HUES64 (cell line): Measurements from ENCODE around the gene NFKBIE.

ENCODE experiments used
- H3K27ac ChIP-seq: 2 replicates; pipeline ENCODE4 v1.7.0; 2013; ENCODE audit warnings: low read depth, low read length, inconsistent platforms
- H3K27me3 ChIP-seq: 2 replicates; pipeline ENCODE4 v1.6.1; 2013; ENCODE audit warnings: mild to moderate bottlenecking, low read length; ENCODE audit not compliant: insufficient read depth
- H3K36me3 ChIP-seq: 2 replicates; pipeline ENCODE4 v1.6.1; 2013; ENCODE audit warnings: mild to moderate bottlenecking, low read length; ENCODE audit not compliant: insufficient read depth
- H3K4me1 ChIP-seq: 2 replicates; pipeline ENCODE4 v1.6.1; 2013; ENCODE audit warnings: mild to moderate bottlenecking, low read length, moderate library complexity; ENCODE audit not compliant: insufficient read depth
- H3K4me3 ChIP-seq: 2 replicates; pipeline ENCODE4 v1.5.1; 2013; ENCODE audit warnings: mild to moderate bottlenecking, low read length, moderate library complexity
- H3K9ac ChIP-seq: 2 replicates; pipeline ENCODE4 v1.6.1; 2013; ENCODE audit warnings: mild to moderate bottlenecking, low read depth, low read length
- H3K9me3 ChIP-seq: 2 replicates; pipeline ENCODE4 v1.6.1; 2013; ENCODE audit warnings: low read depth, low read length; ENCODE audit not compliant: insufficient read depth
- WGBS: fragments of 150-250, 120-280 bp; methylation state at CpG from one replicate; pipeline ENCODE4 v1.1.7; 2013; ENCODE audit warnings: missing lambda C conversion rate; 5-methylcytosine and 5-hydroxymethylcytosine counted together

NFKBIE gene

GRCh38 chr6:44255871-44256774, 9.2 kb downstream of the NFKBIE start:
- Histone ChIP-seq H3K4me3 (peak overlapping the region; percentile 92), H3K4me1 (peaks cover 10% of the 10 kb centered on the region; the same call in 1 of the 2 replicates), H3K36me3 (peaks cover 72% of the 10 kb centered on the region), H3K9ac (peak overlapping the region; percentile 94), H3K27ac (peak overlapping the region; percentile 94), H3K27me3 (no peaks in the 10 kb centered on the region), H3K9me3 (no peaks in the 10 kb centered on the region)
- WGBS, result 30% methylated on average over 15 of the region's 15 CpGs

- Histone ChIP-seq H3K9ac (no peak overlapping the region; the same call in 1 of the 2 replicates), H3K36me3 (peaks cover 76% of the 10 kb centered on the region), H3K4me3 (peak overlapping the region; percentile 92; the same call in 1 of the 2 replicates), H3K27ac (peak overlapping the region; percentile 7; the same call in 1 of the 2 replicates), H3K9me3 (no peaks in the 10 kb centered on the region), H3K27me3 (no peaks in the 10 kb centered on the region), H3K4me1 (peaks cover 10% of the 10 kb centered on the region; the same call in 1 of the 2 replicates)
- 85% methylated on average over 16 of the region's 16 CpGs for WGBS
Measured at GRCh38 chr6:44255105-44255808, 10.1 kb downstream of the NFKBIE start.

- Histone ChIP-seq H3K9me3 (no peaks in the 10 kb centered on the region), H3K4me1 (peaks cover 12% of the 10 kb centered on the region; the same call in 1 of the 2 replicates), H3K4me3 (no peak overlapping the region), H3K36me3 (peaks cover 76% of the 10 kb centered on the region), H3K27me3 (no peaks in the 10 kb centered on the region), H3K9ac (no peak overlapping the region), H3K27ac (peak overlapping the region; percentile 7; the same call in 1 of the 2 replicates)
- 86% methylated on average over 12 of the region's 12 CpGs for WGBS
Measured at GRCh38 chr6:44254191-44255104, 10.9 kb downstream of the NFKBIE start.

GRCh38 chr6:44253307-44254101, 11.8 kb downstream of the NFKBIE start:
- Histone ChIP-seq H3K9me3 (no peaks in the 10 kb centered on the region), H3K27me3 (no peaks in the 10 kb centered on the region), H3K4me3 (no peak overlapping the region), H3K4me1 (peaks cover 21% of the 10 kb centered on the region; the same call in 1 of the 2 replicates), H3K9ac (no peak overlapping the region), H3K36me3 (peaks cover 77% of the 10 kb centered on the region), H3K27ac (no peak overlapping the region; the same call in 1 of the 2 replicates)
- WGBS, result 86% methylated on average over 9 of the region's 10 CpGs

- WGBS, result 97% methylated on average over 14 of the region's 14 CpGs
- H3K4me1 ChIP-seq, result peaks cover 17% of the 10 kb centered on the region; the same call in 1 of the 2 replicates
- peaks cover 82% of the 10 kb centered on the region for H3K36me3 ChIP-seq
- no peak overlapping the region for H3K9ac ChIP-seq
- H3K9me3 ChIP-seq, result no peaks in the 10 kb centered on the region
- no peak overlapping the region for H3K4me3 ChIP-seq
- no peak overlapping the region for H3K27ac ChIP-seq
- no peaks in the 10 kb centered on the region for H3K27me3 ChIP-seq
Measured at GRCh38 chr6:44251576-44252524, 13.5 kb downstream of the NFKBIE start.

GRCh38 chr6:44250718-44251123, 14.6 kb downstream of the NFKBIE start:
- peak overlapping the region; percentile 5; the same call in 1 of the 2 replicates for H3K9ac ChIP-seq
- peaks cover 80% of the 10 kb centered on the region for H3K36me3 ChIP-seq

GRCh38 chr6:44250067-44250717, 15.2 kb downstream of the NFKBIE start:
- H3K4me1 ChIP-seq, result peaks cover 16% of the 10 kb centered on the region; the same call in 1 of the 2 replicates
- 93% methylated on average over 4 of the region's 6 CpGs for WGBS
- H3K9me3 ChIP-seq, result no peaks in the 10 kb centered on the region
- peaks cover 74% of the 10 kb centered on the region for H3K36me3 ChIP-seq
- peak overlapping the region; percentile 76; the same call in 1 of the 2 replicates for H3K4me3 ChIP-seq
- no peaks in the 10 kb centered on the region for H3K27me3 ChIP-seq
- peak overlapping the region; percentile 5; the same call in 1 of the 2 replicates for H3K9ac ChIP-seq
- peak overlapping the region; percentile 28; the same call in 1 of the 2 replicates for H3K27ac ChIP-seq

More at GRCh38 chr6:44250718-44251123, 14.6 kb downstream of the NFKBIE start:
- peaks cover 15% of the 10 kb centered on the region; the same call in 1 of the 2 replicates for H3K4me1 ChIP-seq
- 95% methylated on average over 3 of the region's 3 CpGs for WGBS
- H3K4me3 ChIP-seq, result peak overlapping the region; percentile 76; the same call in 1 of the 2 replicates
- H3K9me3 ChIP-seq, result no peaks in the 10 kb centered on the region
- H3K27me3 ChIP-seq, result no peaks in the 10 kb centered on the region
- H3K27ac ChIP-seq, result peak overlapping the region; percentile 28; the same call in 1 of the 2 replicates

- H3K36me3 ChIP-seq, result peaks cover 65% of the 10 kb centered on the region
- H3K27me3 ChIP-seq, result no peaks in the 10 kb centered on the region
- H3K4me3 ChIP-seq, result peak overlapping the region; percentile 76
- H3K9ac ChIP-seq, result peak overlapping the region; percentile 99
- peaks cover 19% of the 10 kb centered on the region; the same call in 1 of the 2 replicates for H3K4me1 ChIP-seq
- H3K27ac ChIP-seq, result peak overlapping the region; percentile 62; the same call in 1 of the 2 replicates
- no peaks in the 10 kb centered on the region for H3K9me3 ChIP-seq
- 89% methylated on average over 9 of the region's 9 CpGs for WGBS
Measured at GRCh38 chr6:44249082-44249748, 16.1 kb downstream of the NFKBIE start.
